Mucosa of descending colon (tissue), 3 donors: Measurements from ENCODE around the gene PEF1. TPM values are rescaled to one million over a fixed set of nuclear protein-coding genes. Genes with fewer than 3 reads are reported as not detected.
"Not testable (repeated sequence)": the region's sequence is repeated elsewhere in the genome, so short reads cannot be mapped to it uniquely, and the experiment has no call there.

Source experiments
- ATAC-seq: fragments of 200-7000 bp; cut with Tn5 transposase; one replicate; pipeline ENCODE4 v1.9.1; 2020; ENCODE audit warnings: mild to moderate bottlenecking, moderate library complexity
- DNase-seq, 3 donors: peaks; one replicate each; pipeline ENCODE4 v3.0.0-alpha.2; 2020
- H3K36me3 ChIP-seq: fragments of 200-600 bp; one replicate; pipeline ENCODE4 v1.8.0; 2021; ENCODE audit warnings: low read depth, mild to moderate bottlenecking
- H3K4me1 ChIP-seq: fragments of 200-600 bp; one replicate; pipeline ENCODE4 v1.8.0; 2021; ENCODE audit warnings: low read depth, mild to moderate bottlenecking
- H3K4me3 ChIP-seq: fragments of 200-600 bp; one replicate; pipeline ENCODE4 v1.8.0; 2021; ENCODE audit warnings: mild to moderate bottlenecking
- H3K9me3 ChIP-seq: fragments of 200-600 bp; one replicate; pipeline ENCODE4 v1.8.0; 2021; ENCODE audit warnings: mild to moderate bottlenecking
- intact Hi-C, 2 donors: fragments of 100-400 bp; cut with DNase I in 1 of 2; cut with micrococcal nuclease in 1 of 2; formaldehyde crosslinking; loops; one replicate each; pipeline versions ENCODE4 v1.11.0 to v1.11.1; 2022; cut with DNase I, micrococcal nuclease
- total RNA-seq, 3 donors: library from RNA; stranded (reverse); fragmentation: NEBNext Ultra II Directional in 2 of 3; extraction: Animal tissue kit (Norgen Biotek cat#: 25700) in 2 of 3; gene quantifications; one replicate each; pipeline versions ENCODE4 v1.2.1 to v1.2.4, GENCODE V29; 2021 to 2023
- TF ChIP-seq, protein P1 (sequence below): fragments of 200-600 bp; IDR thresholded peaks from one replicate; pipeline ENCODE4 v1.8.0; 2022; ENCODE audit warnings: antibody characterized with exemption, mild to moderate bottlenecking
- donor health status: DM: no; HTN: no; CAD: no; lungs with moderate emphysema.
- donor health status: DM: no; HTN: no; CAD: no.
- donor health status: DM: no; HTN: yes; CAD: no.

The PEF1 gene
- total RNA-seq, 3 donors from 2014 or later: 47.5 to 54.5 (median 52.9) TPM

DNA sequence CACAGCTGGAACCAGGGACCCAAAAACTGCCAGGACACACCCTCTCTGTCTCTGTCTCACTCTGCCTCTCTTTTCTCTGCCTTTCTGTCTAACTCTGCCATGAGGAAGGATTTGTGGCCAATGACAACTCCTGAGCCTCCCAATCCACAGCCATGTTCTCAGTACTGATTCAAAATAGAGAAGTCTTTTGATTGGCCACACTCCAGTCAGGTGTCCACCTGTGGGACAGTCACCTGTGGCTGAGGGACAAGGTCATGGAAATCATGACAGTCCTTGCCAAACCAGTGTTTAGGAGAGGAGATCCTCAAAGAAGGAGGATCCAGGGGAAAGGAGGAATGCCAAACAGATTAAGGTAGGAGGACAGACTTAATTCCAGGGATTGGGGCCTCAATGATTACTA lies 52.5 kb downstream of the PEF1 start:
- DNase-seq (no peak), ATAC-seq (no peak)
- no peaks in the 10 kb centered on the region for H3K9me3 ChIP-seq
- no peak overlapping the region for H3K4me3 ChIP-seq
- TF ChIP-seq, protein P1, sequence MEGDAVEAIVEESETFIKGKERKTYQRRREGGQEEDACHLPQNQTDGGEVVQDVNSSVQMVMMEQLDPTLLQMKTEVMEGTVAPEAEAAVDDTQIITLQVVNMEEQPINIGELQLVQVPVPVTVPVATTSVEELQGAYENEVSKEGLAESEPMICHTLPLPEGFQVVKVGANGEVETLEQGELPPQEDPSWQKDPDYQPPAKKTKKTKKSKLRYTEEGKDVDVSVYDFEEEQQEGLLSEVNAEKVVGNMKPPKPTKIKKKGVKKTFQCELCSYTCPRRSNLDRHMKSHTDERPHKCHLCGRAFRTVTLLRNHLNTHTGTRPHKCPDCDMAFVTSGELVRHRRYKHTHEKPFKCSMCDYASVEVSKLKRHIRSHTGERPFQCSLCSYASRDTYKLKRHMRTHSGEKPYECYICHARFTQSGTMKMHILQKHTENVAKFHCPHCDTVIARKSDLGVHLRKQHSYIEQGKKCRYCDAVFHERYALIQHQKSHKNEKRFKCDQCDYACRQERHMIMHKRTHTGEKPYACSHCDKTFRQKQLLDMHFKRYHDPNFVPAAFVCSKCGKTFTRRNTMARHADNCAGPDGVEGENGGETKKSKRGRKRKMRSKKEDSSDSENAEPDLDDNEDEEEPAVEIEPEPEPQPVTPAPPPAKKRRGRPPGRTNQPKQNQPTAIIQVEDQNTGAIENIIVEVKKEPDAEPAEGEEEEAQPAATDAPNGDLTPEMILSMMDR: no peak
- peaks cover 20% of the 10 kb centered on the region for H3K4me1 ChIP-seq
- no peaks in the 10 kb centered on the region for H3K36me3 ChIP-seq
- intact Hi-C loops: no loop called here

DNA sequence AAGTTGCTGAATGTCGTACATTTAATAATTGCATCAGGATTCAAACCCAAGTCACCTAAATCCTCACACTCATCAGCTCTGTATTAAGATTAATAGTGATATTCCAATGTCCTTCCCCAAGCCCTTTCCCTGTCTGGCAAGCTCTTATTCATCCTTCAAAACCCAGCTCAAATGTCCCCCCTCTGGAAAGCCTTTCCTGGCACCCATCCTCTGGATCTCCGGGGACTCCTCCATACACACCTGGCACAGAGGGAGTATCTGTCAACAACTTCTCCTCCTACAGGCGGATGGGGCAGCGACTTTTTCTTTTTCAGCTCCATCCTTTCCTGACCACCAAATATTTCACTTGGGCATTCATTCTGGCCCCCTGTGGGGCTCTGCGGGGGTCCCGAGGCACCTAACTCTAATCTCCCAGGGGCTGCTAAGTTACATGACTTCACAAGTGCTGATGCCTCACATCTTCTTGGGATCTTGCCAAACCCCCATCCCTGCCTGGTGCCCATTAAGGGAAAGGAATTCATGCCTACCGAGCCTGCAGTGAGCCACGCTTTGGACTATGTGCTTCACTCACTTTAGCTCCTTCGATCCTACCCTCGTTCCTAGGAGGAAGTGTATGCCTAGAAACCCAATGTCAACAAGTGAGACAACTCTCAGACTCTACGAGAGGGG lies 53.1 kb downstream of the PEF1 start:
- intact Hi-C loops: no loop called here
- peaks cover 20% of the 10 kb centered on the region for H3K4me1 ChIP-seq
- TF ChIP-seq, protein P1: no peak
- no peaks in the 10 kb centered on the region for H3K36me3 ChIP-seq
- no peaks in the 10 kb centered on the region for H3K9me3 ChIP-seq
- ATAC-seq: peak; percentile 18
- no peak overlapping the region for H3K4me3 ChIP-seq
- no peak for DNase-seq

DNA sequence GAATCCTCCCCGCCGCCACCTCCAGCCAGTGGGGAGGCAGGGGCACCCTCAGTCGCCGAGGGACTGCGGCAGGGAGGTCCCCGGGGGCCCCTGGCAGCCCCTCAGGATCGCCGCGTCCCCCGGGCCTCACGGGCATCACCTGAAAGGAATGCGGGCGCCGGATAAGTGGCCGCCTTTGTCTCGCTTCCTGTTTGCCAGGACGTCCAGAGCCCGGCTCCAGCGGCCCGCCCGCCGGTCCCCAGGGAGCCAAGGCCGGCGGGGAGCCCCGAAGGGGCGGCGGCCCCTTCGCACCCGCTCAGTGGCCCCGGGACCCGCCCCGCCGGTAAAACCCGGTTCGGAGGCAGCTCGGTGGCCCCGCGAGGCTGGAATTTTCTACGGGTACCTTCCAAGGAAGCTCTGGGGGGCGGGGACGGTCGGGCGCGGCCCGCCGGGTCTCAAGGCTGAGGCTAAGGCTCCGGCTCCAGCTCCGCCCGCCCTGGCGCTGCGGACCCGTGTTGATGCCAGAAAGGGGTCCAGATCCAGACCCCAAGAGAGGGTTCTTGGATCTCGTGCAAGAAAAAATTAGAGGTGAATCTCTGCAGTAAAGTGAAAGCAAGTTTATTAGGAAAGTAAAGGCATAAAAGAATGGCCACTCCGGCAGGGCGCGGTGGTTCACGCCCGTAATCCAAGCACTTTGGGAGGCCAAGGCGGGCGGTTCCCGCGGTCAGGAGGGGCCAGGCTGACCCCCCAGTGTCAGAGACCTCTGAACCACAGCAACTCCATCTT lies 55.7 kb downstream of the PEF1 start:
- DNase-seq (peak; percentile 71 to 80 (median 77)), ATAC-seq (peak; percentile 62)
- Histone ChIP-seq H3K36me3 (no peaks in the 10 kb centered on the region), H3K4me1 (peaks cover 28% of the 10 kb centered on the region), H3K9me3 (no peaks in the 10 kb centered on the region), H3K4me3 (peak overlapping the region; percentile 5)
- intact Hi-C loops: no loop called here
- TF ChIP-seq, protein P1: no peak

DNA sequence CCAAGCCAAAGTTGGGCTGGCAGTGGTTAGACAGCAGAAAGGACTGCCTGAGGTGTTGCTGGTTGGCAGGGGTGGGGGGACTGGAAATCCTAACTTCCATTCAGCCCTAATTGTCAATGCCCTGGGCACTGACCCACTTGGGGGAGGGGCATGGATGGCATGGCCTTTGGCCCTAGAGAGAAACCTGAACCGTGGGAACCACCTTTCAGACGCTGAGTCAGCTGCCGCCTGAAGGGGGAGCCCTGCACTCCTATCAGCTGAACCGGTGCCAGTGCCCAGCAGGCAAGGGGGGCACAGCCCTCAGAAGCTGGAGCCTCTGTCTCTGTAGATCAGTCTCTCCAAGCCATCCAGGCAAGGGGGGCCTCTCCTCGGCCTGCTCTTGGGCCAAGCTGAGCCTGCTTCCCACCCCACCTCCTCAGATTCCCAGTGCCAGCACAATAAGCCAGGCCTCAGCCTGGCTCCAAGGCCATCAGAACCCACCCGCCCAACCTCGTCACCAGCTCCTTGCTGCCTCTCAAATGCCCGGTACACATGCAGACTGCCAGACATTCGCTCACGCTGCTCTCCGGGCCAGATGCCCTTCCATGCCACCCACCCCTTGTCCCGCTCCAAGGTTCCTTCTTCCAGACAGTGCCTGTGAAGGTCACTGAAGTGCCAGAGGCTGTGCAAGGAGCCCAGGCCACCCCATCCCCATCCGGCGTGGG lies 56.8 kb downstream of the PEF1 start:
- Histone ChIP-seq H3K36me3 (no peaks in the 10 kb centered on the region), H3K9me3 (no peaks in the 10 kb centered on the region), H3K4me3 (no peak overlapping the region), H3K4me1 (peaks cover 38% of the 10 kb centered on the region)
- intact Hi-C loops: no loop called here
- DNase-seq (peak; percentile 81 to 86 (median 83)), ATAC-seq (peak; percentile 71)
- TF ChIP-seq, protein P1: peak; percentile 75

DNA sequence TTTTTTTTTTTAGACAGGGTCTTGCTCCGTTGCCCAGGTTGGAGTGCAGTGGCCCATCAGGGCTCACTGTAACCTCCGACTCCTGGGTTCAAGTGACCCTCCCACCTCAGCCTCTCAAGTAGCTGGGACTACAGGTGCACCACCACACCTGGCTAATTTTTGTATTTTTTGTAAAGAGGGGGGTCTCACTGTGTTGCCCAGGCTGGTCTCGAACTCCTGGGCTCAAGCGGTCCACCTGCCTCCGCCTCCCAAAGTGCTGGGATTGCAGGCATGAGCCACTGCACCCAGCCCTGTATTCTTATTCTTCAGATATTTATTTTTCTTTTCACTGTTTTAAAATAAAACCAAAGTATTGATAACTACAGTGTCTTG lies 57.4 kb downstream of the PEF1 start:
- DNase-seq, H3K9me3 ChIP-seq, H3K36me3 ChIP-seq, ATAC-seq, intact Hi-C loops, H3K4me3 ChIP-seq: not testable (repeated sequence)
- H3K4me1 ChIP-seq: peaks cover 40% of the 10 kb centered on the region
